Mesendoderm (in vitro differentiated cells): ENCODE data around the gene HERC6.
"Not testable (repeated sequence)": the region's sequence is repeated elsewhere in the genome, so short reads cannot be mapped to it uniquely, and the experiment has no call there.

Source experiments
- DNase-seq: peaks from one replicate; pipeline ENCODE4 v3.0.0; 2013
- H2AK5ac ChIP-seq: 2 replicates; pipeline ENCODE4 v1.6.1; 2013; ENCODE audit warnings: low read length, inconsistent platforms
- H2BK120ac ChIP-seq: 2 replicates; pipeline ENCODE4 v1.6.1; 2013; ENCODE audit warnings: low read depth, mild to moderate bottlenecking, low read length, moderate library complexity, mixed read lengths
- H2BK15ac ChIP-seq: replicated peaks from 2 replicates; pipeline ENCODE4 v1.6.1; 2013; ENCODE audit warnings: low read depth, mild to moderate bottlenecking, moderate library complexity
- H2BK5ac ChIP-seq: 2 replicates; pipeline ENCODE4 v1.6.1; 2013; ENCODE audit warnings: low read length, inconsistent platforms
- H3K18ac ChIP-seq: 2 replicates; pipeline ENCODE4 v1.6.1; 2013; ENCODE audit warnings: mild to moderate bottlenecking, low read length, mixed read lengths
- H3K23ac ChIP-seq: one replicate; pipeline ENCODE4 v1.6.1; 2013; ENCODE audit warnings: low read length
- H3K27ac ChIP-seq: 2 replicates; pipeline ENCODE4 v1.5.1; 2013; ENCODE audit warnings: low read depth, mild to moderate bottlenecking, inconsistent platforms, low read length, moderate library complexity
- H3K27me3 ChIP-seq: 2 replicates; pipeline ENCODE4 v1.6.1; 2013; ENCODE audit warnings: low read length, control low read depth, mild to moderate bottlenecking, inconsistent platforms; ENCODE audit not compliant: insufficient read depth, poor library complexity
- H3K36me3 ChIP-seq: 2 replicates; pipeline ENCODE4 v1.6.1; 2013; ENCODE audit warnings: low read length, inconsistent platforms; ENCODE audit not compliant: control insufficient read depth, insufficient read depth
- H3K4ac ChIP-seq: one replicate; pipeline ENCODE4 v1.6.1; 2013; ENCODE audit warnings: low read depth, mild to moderate bottlenecking, low read length, moderate library complexity
- H3K4me1 ChIP-seq: 2 replicates; pipeline ENCODE4 v1.6.1; 2013; ENCODE audit warnings: low read depth, low read length, inconsistent platforms; ENCODE audit not compliant: control insufficient read depth
- H3K4me2 ChIP-seq: 2 replicates; pipeline ENCODE4 v1.6.1; 2013; ENCODE audit warnings: low read length
- H3K4me3 ChIP-seq: 2 replicates; pipeline ENCODE4 v1.5.1; 2013; ENCODE audit warnings: mild to moderate bottlenecking, low read length
- H3K56ac ChIP-seq: one replicate; pipeline ENCODE4 v1.6.1; 2013; ENCODE audit warnings: low read length
- H3K79me1 ChIP-seq: 2 replicates; pipeline ENCODE4 v1.6.1; 2013; ENCODE audit warnings: low read length, inconsistent platforms
- H3K79me2 ChIP-seq: 2 replicates; pipeline ENCODE4 v1.6.1; 2013; ENCODE audit warnings: mild to moderate bottlenecking, low read length; ENCODE audit not compliant: control insufficient read depth, insufficient read depth
- H3K9ac ChIP-seq: 2 replicates; pipeline ENCODE4 v1.6.1; 2013; ENCODE audit warnings: low read length, inconsistent platforms
- H4K5ac ChIP-seq: one replicate; pipeline ENCODE4 v1.6.1; 2013; ENCODE audit warnings: low read length
- H4K8ac ChIP-seq: one replicate; pipeline ENCODE4 v1.6.1; 2013; ENCODE audit warnings: low read depth, mild to moderate bottlenecking, control low read depth, low read length, moderate library complexity
- WGBS: extraction: QIAGEN DNeasy Blood & Tissue Kit; methylation state at CpG from one replicate; pipeline ENCODE4 v1.1.7; 2013; ENCODE audit warnings: low lambda C conversion rate, missing lambda C conversion rate; ENCODE audit not compliant: insufficient coverage; ENCODE audit errors: extremely low coverage; 5-methylcytosine and 5-hydroxymethylcytosine counted together

The HERC6 gene

DNA sequence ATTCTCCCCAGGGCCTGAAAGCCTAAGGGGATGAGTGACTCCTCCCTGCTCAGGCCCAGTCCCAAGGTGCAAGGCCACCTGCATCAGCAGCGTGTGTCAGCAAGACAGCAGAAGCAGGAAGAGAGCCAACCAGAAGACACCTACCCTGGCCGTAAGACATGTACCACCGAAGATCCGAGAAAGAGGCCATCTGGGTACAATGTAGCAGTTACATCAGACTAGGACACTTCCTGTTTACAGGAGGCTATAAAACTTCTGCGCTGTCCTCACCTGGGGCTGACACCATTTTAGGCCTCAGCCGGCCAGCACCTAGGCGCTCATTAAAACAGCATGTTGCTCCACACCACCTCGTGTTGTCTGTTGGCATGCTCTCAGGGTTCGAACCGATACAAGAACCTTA is 19.1 kb upstream of the HERC6 start:
- H2AK5ac ChIP-seq = no peak overlapping the region
- H3K79me2 ChIP-seq = no peaks in the 10 kb centered on the region
- no peak for DNase-seq
- WGBS = no CpG with 5 or more reads among the region's 10 CpGs
- H2BK5ac ChIP-seq = no peak overlapping the region
- H4K5ac ChIP-seq = no peak overlapping the region
- no peaks in the 10 kb centered on the region for H3K27me3 ChIP-seq
- H3K9ac ChIP-seq = no peak overlapping the region
- H3K56ac ChIP-seq = no peak overlapping the region
- no peak overlapping the region for H3K23ac ChIP-seq
- H3K4me3 ChIP-seq = no peak overlapping the region
- H3K4me1 ChIP-seq = no peaks in the 10 kb centered on the region
- no peaks in the 10 kb centered on the region for H3K36me3 ChIP-seq
- no peak overlapping the region for H3K4me2 ChIP-seq
- H3K18ac ChIP-seq = no peak overlapping the region
- no peak overlapping the region for H2BK120ac ChIP-seq
- no peaks in the 10 kb centered on the region for H3K79me1 ChIP-seq
- H3K27ac ChIP-seq = no peak overlapping the region
- H3K4ac ChIP-seq = no peak overlapping the region
- H2BK15ac ChIP-seq = no peak overlapping the region
- H4K8ac ChIP-seq = no peak overlapping the region

DNA sequence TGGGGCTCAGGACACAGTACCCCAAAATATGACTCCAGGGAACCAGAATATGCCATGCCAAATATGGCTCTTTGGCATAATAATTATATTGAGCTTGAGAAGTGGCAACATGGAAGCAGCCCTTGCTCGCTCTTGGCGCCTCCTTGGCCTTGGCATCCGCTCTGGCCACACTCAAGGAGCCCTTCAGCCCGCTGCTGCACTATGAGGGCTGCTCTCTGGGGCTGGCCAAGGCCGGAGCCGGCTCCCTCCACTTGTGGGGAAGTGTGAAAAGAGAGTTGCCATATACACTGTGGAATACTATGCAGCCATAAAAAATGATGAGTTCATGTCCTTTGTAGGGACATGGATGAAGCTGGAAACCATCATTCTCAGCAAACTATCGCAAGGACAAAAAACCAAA is 18.4 kb upstream of the HERC6 start:
- H4K5ac ChIP-seq = no peak overlapping the region

DNA sequence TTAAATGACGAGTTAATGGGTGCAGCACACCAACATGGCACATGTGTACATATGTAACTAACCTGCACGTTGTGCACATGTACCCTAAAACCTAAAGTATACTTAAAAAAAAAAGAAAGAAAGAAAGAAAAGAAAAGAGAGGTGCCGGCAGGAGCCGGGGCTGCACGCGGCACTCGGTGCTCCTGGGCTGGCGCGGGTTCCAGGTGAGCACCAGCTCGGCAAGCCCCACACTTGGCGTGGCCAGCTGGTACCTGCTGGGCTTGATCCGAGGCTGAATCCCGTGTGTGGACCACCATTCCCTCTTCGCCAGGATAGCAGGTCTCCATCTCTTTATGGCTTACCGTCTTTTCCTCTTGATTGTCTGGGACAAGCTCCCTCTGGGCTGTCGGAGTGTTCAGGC is 17.9 kb upstream of the HERC6 start:
- Histone ChIP-seq H3K23ac (no peak overlapping the region), H4K8ac (no peak overlapping the region), H2BK15ac (no peak overlapping the region), H3K27ac (no peak overlapping the region), H3K36me3 (no peaks in the 10 kb centered on the region), H3K18ac (no peak overlapping the region), H3K4me3 (no peak overlapping the region), H2BK120ac (no peak overlapping the region), H3K4me1 (no peaks in the 10 kb centered on the region), H3K9ac (no peak overlapping the region), H3K56ac (no peak overlapping the region), H3K4ac (no peak overlapping the region), H2BK5ac (no peak overlapping the region), H3K4me2 (no peak overlapping the region), H2AK5ac (no peak overlapping the region), H3K27me3 (no peaks in the 10 kb centered on the region), H3K79me2 (no peaks in the 10 kb centered on the region), H4K5ac (no peak overlapping the region), H3K79me1 (no peaks in the 10 kb centered on the region)
- DNase-seq = no peak
- no CpG with 5 or more reads among the region's 16 CpGs for WGBS

More for the DNA sequence above, 18.4 kb upstream of the HERC6 start:
- Histone ChIP-seq H2AK5ac (no peak overlapping the region), H3K18ac (no peak overlapping the region), H2BK15ac (no peak overlapping the region), H3K79me1 (no peaks in the 10 kb centered on the region), H3K56ac (no peak overlapping the region), H3K27ac (no peak overlapping the region), H3K36me3 (no peaks in the 10 kb centered on the region), H2BK5ac (no peak overlapping the region), H3K23ac (no peak overlapping the region), H3K4me2 (no peak overlapping the region), H3K4ac (no peak overlapping the region), H2BK120ac (no peak overlapping the region), H3K4me1 (no peaks in the 10 kb centered on the region), H3K79me2 (no peaks in the 10 kb centered on the region), H3K9ac (no peak overlapping the region), H3K27me3 (no peaks in the 10 kb centered on the region), H3K4me3 (no peak overlapping the region), H4K8ac (no peak overlapping the region)
- no peak for DNase-seq
- WGBS = no CpG with 5 or more reads among the region's 7 CpGs

DNA sequence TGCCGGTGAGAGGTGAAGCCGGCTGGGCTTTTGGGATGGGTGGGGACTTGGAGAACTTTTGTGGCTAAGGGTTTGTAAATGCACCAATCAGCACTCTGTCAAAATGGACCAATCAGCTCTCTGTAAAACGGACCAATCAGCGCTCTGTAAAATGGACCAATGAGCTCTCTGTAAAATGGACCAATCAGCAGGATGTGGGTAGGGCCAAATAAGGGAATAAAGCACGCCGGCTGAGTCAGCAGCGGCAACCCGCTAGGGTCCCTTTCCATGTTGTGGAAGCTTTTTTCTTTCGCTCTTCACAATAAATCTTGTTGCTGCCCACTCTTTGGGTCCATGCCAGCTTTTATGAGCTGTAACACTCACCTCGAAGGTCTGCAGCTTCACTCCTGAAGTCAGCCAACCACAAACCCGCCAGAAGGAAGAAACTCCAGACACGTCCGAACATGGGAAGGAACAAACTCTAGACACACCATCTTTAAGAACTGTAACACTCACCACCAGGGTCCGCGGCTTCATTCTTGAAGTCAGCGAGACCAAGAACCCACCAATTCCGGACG is 17.4 kb upstream of the HERC6 start:
- not testable (repeated sequence) for H3K4me2 ChIP-seq, H3K9ac ChIP-seq, H3K23ac ChIP-seq, H3K4ac ChIP-seq, H3K36me3 ChIP-seq, H3K4me3 ChIP-seq, H3K18ac ChIP-seq, DNase-seq, H3K27ac ChIP-seq, H2AK5ac ChIP-seq, H4K8ac ChIP-seq, H2BK15ac ChIP-seq, H4K5ac ChIP-seq, H2BK5ac ChIP-seq, H3K4me1 ChIP-seq, H3K27me3 ChIP-seq, H3K79me1 ChIP-seq, H3K79me2 ChIP-seq, H3K56ac ChIP-seq, H2BK120ac ChIP-seq
- no CpG with 5 or more reads among the region's 18 CpGs for WGBS

DNA sequence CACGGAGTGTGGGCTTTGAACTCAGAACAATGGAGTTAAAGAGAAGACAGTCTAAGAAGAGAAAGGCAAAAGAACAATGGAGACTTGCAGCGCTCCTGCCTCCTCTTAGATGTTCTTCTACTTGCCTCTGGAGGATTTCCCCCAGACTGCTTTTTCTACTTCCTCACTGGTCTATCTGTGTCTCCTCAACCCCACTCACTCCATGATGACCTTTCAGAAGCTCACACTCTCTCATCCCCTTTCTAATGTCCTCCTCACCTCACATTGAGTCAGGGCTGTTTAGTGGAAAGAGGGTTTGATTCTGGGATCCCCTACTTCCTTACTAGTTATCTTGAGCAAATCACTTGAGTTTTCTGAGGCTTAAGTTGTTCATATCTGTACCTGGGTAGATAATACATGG is 12.2 kb upstream of the HERC6 start:
- Histone ChIP-seq H3K23ac (no peak overlapping the region), H4K8ac (no peak overlapping the region), H3K56ac (no peak overlapping the region), H4K5ac (no peak overlapping the region), H3K27me3 (no peaks in the 10 kb centered on the region), H3K4me3 (no peak overlapping the region), H2BK5ac (no peak overlapping the region), H3K4ac (no peak overlapping the region), H2BK15ac (no peak overlapping the region), H3K4me1 (no peaks in the 10 kb centered on the region), H3K9ac (no peak overlapping the region), H3K18ac (no peak overlapping the region), H3K36me3 (no peaks in the 10 kb centered on the region), H3K27ac (no peak overlapping the region), H3K79me2 (no peaks in the 10 kb centered on the region), H2BK120ac (no peak overlapping the region), H3K4me2 (no peak overlapping the region), H3K79me1 (no peaks in the 10 kb centered on the region), H2AK5ac (no peak overlapping the region)
- WGBS = no CpG with 5 or more reads among the region's 2 CpGs
- DNase-seq = no peak

DNA sequence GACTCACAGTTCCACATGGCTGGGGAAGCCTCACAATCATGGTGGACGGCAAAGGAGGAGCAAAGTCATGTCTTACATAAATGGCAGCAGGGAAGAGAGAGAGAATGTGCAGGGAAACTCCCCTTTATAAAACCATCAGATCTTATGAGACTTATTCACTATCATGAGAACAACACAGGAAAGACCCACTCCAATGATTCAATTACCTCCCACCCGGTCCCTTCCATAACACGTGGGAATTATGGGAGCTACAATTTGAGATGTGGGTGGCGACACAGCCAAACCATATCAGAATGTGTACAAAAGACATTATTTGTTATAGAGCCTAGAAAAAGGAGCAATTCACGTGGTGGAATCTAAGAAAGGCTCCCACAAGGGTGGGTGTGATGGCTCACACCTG is 10.8 kb upstream of the HERC6 start:
- Histone ChIP-seq H4K8ac (no peak overlapping the region), H3K9ac (no peak overlapping the region), H3K4me3 (no peak overlapping the region), H3K79me2 (no peaks in the 10 kb centered on the region), H3K36me3 (no peaks in the 10 kb centered on the region), H3K56ac (no peak overlapping the region), H3K4me2 (no peak overlapping the region), H2BK120ac (no peak overlapping the region), H2AK5ac (no peak overlapping the region), H3K18ac (no peak overlapping the region), H2BK5ac (no peak overlapping the region), H4K5ac (no peak overlapping the region), H3K4me1 (no peaks in the 10 kb centered on the region), H2BK15ac (no peak overlapping the region), H3K4ac (no peak overlapping the region), H3K27me3 (no peaks in the 10 kb centered on the region), H3K79me1 (no peaks in the 10 kb centered on the region), H3K23ac (no peak overlapping the region), H3K27ac (no peak overlapping the region)
- DNase-seq = no peak
- no CpG with 5 or more reads among the region's 5 CpGs for WGBS
